Activated CD4-positive, alpha-beta T cell treated with anti-CD3 and anti-CD28 coated beads, Interleukin-2, amount 50 U/mL, for 48 hours (primary cell): ENCODE data around the gene CDC45.
"Not testable (repeated sequence)": the region's sequence is repeated elsewhere in the genome, so short reads cannot be mapped to it uniquely, and the experiment has no call there.

ENCODE experiments used
- DNase-seq, 2 experiments: peaks; one replicate each; pipeline ENCODE4 v3.0.0-alpha.2; 2020

Gene CDC45

DNA sequence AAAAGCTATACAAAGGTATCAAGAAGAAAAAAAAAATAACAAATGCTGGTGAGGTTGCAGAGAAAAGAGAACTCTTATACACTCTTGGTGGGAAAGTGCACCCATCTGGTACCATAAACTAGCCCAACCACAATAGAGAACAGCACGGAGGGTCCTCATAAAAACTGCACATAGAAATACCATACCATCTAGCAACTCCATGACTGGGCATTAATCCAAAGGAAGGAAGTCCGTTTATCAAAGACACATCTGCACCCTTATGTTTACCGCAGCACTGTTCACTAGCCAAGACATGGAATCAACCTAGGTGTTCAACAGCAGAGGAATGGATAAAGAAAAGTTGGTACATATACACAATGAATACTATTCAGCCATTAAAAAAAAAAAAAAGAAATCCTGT lies 55.3 kb downstream of the CDC45 start:
- no peak for DNase-seq

DNA sequence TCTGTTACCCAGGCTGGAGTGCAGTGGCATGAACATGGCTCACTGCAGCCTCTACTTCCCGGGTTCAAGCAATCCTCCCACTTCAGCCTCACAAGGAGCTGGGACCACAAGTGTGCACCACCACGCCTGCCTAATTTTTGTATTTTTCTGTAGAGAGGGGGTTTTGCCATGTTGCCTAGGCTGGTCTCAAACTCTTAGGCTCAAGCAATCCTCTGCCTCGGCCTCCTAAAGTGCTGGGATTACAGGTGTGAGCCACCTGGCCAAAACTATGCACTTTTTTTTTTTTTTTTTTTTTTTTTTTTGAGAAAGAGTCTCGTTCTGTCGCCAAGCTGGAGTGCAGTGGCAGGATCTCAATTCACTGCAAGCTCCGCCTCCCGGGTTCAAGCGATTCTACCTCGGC lies 56.8 kb downstream of the CDC45 start:
- no peak for DNase-seq

DNA sequence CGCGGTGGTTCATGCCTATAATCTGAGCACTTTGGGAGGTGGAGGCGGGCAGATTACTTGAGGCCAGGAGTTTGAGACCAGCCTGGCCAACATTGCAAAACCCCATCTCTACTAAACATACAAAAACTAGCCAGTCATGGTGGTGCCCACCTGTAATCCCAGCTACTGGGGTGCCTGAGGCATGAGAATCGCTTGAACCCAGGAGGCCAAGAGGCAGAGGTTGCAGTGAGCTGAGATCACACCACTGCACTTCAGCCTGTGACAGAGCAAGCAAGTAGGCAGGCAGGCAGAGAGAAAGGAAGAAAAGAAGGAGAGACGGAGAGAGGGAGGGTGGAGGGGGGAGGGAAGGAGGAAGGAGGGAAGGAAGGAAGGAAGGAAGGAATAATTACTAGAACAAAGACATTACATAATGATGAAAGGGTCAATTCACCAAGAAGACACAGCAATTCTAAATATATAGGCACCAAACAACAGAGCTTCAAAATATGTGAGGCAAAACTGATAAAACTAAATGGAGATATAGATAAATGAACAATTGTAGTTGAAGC lies 58.3 kb downstream of the CDC45 start:
- no peak for DNase-seq

DNA sequence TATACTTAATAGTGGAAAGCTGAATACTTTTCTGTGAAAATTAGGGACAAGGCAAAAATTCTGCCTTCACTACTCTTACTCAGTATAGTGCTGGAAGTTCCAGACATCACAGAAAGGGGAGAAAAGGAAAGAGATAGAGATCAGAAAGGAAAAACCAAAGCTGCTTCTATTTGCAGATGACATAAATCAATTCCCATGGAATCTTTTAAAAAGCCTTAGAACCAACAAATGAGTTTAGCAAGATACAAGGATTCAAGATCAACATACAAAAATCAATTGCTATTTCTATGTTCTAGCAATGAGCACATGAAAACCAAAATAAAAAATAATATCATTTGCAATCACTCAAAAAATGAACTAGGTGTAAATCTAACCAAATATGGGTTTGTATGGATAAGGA lies 60.7 kb downstream of the CDC45 start:
- DNase-seq, result no peak

DNA sequence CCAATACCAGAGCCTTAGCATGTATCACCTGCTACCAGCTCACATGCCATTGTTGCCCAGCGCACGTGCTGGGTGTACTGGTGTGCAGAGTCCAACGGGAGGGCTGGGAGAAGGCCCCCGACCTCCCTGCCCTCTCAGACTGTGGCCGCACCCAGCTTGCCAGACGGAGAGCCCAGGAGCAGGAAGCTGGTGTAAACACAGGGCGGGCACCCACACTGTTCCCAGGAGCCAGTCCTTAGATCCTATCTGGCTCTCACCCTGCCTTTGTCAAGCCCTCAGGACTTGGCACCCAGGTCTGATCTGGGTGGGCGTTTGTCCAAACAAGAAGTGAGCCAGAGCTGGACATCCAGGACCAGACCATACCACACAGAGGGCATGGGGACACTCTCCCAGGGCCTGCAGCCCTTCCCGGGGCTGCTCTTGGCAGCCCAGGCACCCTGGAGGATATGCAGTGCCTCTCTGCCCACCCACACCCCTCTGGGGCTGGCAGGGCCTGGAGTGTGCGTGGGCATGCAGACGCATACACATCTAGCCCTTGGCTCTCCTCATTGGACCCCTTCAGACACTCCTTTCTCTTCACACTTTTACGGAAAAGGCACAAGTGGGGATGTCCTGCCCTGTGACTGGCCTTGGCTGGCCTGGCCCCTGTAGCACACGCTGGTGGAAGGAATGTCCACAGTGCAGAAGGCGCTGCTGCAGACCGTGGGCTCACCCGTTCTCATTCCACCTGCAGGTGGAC lies 64.4 kb downstream of the CDC45 start:
- no peak for DNase-seq

DNA sequence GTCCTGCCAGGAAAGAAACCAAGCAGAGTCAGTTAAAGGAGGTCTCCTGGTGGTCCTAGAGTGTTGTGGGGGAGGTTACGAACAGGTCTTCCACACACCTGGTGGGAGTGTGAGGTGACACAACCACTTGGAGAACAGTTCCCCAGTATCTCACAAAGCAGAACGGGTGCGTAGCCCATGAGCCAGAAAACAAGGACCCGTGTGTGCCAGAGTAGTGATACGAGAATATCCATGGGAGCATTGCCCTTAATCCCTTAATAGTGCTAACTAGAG lies 66.2 kb downstream of the CDC45 start:
- no peak for DNase-seq

DNA sequence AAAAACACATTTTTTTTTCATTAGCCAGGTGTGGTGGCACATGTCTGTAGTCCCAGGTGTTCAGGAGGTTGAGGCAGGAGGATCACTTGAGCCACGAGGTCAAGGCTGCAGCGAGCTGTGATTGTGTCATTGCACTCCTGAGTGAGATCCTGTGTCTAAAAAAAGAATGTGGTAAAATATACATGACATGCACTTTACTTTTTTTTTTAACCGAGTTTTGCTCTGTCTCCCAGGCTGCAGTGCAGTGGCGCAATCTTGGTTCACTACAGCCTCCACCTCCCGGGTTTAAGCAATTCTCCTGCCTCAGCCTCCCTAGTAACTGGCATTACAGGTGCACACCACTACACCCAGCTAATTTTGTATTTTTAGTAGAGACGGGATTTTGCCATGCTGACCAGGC lies 67.0 kb downstream of the CDC45 start:
- DNase-seq, result no peak

DNA sequence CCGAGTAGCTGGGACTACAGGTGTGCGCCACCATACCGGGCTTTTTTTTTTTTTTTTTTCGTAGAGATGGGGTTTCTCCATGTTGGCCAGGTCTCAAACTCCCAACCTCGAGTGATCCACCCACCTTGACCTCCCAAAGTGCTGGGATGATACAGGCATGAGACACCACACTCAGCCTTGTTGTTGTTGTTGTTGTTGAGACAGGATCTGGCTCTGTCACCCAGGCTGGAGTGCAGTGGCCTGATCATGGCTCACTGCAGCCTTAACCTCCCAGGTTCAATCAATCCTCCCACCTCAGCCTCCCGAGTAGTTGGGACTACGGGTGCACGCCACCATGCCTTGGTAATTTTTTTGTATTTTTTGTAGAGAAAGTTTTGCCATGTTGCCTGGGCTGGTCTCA lies 67.9 kb downstream of the CDC45 start:
- DNase-seq, result no peak

DNA sequence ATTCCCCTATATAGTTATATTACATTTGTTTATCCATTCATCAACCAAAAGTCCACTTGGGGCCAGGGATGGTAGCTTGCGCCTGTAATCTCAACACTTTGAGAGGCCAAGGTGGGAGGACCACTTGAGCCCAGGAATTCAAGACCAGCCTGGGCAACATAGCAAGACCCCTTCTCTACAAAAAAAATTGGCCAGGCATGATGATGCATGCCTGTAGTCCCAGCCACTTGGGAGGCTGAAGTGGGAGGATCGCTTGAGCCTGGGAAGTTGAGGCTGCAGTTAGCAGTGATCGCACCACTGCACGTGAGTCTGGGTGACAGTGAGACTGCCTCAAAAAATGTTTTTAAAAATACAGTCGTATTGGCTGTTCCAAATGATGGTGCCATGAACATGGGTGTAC lies 68.7 kb downstream of the CDC45 start:
- DNase-seq, result not testable (repeated sequence)

DNA sequence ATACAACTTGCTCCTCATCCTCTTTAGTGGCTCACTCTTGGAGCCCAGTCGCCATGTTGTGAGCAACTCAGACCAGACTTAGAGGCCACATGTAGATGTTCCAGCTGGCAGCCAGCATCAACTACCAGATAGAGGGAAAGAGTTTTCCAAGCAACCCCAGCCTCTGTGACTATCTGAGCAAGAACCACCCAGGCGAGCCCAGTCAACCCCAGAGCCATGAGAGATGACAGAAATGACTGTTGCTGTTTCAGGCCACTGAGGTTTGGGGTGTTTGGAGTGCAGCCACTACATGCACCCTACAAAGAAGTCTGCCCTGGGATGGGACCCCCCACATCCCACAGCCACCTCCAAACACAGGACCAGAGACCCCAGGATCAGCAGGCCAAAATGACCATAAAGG lies 69.2 kb downstream of the CDC45 start:
- no peak for DNase-seq

DNA sequence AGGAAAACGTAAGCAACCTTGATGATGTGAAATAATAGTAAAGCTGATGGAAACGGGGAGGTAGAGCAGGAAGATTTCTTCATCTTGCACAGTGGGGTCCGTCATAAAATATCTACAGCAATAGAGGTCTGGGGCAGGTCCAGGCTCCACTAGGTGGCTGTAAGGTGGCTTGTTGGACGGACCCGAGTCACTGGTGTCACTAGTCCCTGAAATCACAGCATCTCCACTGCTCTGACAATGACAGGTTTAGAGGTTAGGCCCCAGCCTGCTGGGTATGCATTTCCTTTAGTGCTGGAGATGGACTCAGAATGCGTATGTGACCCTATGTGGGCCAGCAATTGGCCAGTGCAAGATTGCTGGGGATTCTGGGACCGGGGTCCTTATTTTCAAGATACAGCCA lies 69.7 kb downstream of the CDC45 start:
- no peak for DNase-seq

DNA sequence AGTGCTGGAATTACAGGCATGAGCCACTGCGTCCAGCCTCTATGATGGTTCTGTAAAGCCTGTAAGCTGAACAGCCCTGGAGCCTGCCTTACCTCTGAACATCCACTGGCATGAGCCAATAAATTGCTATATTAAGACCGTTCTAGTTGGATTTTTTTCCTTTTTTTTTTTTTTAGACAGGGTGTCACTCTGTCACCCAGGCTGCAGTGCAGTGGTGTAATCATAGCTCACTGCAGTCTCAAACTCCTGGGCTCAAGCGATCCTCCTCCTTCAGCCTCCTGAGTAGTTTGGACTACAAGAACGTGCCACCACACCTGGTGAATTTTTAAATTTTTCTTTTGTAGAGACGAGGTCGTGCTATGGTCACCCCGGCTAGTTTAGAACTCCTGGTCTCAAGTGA lies 70.7 kb downstream of the CDC45 start:
- DNase-seq, result no peak

DNA sequence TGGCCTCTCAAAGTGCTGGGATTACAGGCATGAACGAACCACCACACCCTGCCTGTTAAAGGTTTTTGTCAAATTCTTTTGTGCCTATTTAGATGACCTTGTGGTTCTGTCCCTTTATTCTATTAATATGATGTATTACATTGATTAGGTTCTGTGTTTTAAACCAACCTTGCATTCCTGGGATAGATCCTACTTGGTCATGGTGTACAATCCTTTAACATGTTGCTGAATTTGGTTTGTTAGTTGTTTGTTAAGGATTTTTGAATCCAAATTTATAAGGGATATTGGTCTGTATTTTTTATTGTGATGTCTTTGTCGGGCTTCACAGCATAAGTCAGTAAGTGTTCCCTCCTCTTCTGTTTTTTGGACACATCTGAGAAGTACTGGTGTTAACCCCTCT lies 73.5 kb downstream of the CDC45 start:
- DNase-seq, result no peak

DNA sequence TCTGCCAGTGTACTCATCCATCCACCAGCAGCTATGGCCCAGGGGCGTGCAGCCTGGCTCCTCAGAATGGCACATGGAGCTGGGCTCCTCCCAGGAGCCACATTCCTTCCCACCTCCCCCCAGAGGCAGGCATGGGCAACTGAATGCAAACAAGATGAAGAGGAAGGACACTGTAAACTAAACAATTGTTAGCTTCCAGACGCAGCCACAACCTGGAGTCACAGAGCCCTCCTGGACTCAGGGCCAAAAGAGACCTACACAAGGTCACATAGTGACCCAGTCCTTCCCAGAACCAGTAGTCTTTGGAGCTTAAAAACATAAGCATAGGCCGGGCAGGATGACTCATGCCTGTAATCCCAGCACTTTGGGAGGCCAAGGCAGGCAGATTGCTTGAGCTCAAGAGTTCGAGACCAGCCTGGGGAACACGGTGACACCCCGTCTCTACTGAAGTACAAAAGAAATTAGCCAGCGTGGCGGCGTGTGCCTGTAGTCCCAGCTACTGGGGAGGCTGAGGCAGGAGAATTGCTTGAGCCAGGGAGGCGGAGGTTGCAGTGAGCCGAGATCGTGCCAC lies 75.2 kb downstream of the CDC45 start:
- DNase-seq, result no peak

DNA sequence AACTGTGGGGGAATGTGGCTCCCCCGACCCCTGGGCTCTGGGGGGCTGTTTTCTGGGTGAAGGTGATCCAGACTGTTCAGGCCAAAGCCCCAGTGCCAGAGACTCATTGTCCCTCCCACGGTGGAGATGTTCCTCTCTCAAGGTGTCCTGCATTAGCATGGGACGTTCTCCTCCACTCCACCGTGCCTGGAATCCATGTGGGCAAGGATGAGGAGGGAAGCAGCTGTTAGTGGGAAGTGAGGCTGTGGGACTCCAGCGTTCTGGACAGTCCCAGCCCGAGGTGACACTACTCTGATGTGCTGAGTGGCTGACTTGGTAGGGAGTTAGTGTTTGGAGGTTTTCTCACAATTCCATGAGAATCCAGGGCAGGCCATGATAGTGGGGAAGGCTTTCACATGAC lies 75.9 kb downstream of the CDC45 start:
- no peak for DNase-seq

DNA sequence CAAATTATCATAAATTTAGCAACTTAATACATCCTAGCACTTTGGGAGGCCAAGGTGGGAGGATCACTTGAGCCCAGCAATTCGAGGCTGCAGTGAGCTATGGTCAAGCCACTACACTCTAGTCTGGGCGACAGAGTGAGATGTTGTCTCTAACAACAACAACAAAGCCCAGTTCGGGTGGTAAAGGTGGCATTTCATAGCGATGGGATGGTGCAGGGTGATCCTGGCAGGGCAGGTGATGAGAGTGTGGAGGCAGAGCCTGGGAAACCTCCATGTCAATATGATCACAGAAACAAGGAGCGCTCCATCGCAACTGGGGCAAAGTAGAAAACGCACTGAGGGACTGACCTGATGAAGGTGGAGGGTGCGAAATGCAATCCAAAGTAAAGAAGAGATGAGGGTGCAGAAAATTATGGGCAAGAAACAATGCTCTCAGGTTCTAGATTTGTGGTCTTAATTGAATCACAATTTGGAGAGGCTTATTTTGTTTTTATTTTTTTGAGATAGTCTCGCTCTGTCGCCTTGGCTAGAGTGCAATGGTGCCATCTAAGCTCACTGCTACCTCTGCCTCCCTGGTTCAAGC lies 77.3 kb downstream of the CDC45 start:
- DNase-seq, result no peak

DNA sequence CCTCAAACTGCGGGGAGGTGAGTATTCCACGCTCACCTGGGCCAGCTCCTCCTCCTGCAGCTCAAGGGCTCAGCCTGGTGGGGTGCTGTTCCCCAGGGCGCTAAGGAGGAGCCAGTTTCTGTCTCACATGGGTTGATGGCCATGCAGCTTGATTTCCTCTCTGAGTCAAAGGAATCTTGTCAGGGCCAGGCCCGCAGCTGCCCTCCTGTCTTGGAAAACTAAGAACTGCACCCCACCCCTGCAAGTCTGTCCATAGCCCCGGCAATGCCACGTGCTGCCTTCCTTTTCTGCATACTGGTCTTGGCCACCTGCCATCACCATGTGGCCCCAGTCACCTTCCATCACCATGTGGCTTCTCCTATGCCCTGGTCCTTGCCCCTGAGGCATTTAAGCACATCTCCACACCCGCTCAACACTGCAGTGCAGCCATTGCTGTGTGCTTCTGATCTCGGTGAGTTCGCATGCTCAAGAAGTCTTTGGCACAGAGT lies 79.6 kb downstream of the CDC45 start:
- DNase-seq, result no peak

DNA sequence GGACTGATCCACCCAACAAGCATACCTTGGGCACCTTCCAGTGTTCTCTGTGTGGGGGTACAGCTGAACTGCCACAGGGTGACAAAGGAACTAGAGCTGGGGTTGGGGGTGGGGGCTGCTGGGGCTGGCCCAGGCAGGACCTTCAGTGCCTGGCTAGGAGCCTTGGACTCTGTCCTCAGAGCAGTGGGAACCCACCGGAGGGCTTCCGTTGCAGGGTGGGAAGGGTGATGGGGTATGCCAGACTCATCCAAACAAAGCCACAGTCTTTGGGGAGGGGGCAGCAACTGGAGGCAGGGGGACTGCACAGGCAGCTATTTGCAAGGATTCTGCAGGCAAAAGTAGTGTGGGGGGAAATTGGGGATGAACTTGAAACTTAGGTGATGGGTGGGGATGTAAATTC lies 80.2 kb downstream of the CDC45 start:
- no peak for DNase-seq

DNA sequence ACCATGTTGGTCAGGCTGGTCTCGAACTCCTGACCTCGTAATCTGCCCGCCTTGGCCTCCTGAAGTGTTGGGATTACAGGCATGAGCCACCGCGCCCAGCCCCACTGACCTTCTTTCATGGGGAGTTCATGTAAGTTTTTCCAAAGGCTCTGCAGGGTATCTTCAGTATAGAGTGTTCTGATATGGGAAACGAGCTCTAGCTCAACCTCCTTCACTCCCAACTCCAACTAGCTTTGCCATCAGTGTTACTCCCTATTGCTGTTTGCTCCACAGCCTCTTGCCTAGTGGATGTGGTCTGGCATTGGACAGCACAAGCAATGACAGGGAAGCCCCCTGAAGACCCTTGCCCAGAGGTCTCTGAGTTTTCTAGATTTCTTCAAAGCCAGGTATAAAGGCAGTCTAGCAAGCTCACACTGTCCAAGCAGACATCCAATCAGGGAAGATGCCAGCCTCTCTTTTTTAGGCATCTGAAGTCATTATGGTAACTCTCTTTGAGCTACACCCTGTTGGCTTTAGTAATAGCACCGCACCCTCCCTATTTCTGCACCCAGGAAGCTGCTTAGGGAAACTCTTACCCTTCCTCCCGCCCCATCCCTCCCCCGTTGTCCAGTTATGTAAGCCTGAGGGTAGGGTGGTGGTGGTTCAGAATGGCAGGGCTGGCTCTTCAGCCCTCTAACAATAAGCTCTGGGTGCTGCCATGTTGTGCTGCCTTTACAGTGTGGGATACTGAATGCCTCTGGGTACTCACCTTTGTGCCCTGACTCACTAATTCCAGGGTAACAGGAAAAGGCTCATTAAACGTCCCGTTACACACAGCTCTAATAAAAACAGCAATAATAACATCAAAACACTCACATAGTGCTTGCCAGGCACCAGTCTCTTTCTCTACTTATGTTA lies 85.9 kb downstream of the CDC45 start:
- no peak for DNase-seq

DNA sequence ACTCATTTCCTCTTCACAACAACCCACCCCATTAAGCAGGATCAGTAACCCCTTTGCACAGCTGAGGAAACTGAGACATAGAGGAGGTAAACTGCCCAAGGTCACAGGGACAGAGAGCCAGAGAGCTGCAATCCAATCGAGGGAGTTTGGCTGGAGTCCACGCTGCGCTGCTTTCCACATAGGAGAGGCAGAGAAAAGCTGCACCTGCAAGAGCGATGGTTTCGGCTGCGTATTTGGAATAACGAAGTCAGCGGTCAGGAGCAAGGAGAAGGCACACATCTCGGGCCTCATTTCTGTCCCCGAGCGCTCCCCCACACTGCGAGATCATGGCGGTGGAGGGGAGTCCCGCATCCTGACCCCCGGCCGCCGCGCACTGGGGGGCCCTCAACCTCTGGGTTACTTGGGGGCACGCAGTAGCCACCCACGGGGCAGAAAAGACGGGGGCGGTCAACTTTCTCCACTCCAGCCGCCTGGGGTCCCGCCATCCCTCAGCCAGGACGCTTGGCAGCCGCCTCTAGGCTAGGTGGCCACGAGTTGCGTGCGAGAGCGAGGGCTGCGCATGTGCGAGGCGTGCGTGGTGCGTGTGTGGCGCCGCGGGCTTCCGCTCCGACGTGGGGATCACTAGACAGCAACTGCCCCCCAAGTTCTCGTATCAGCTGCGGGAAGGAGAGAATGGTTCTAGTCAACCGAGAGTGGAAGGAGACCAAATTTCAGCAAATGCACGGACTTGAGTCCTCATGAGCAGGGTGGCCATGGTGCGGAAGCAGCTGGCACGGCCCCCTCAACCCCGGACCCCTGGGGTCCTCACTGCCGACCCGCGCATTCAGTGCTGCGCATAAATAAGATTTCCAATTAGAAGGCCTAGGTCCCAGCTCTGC lies 86.8 kb downstream of the CDC45 start:
- DNase-seq, result no peak

DNA sequence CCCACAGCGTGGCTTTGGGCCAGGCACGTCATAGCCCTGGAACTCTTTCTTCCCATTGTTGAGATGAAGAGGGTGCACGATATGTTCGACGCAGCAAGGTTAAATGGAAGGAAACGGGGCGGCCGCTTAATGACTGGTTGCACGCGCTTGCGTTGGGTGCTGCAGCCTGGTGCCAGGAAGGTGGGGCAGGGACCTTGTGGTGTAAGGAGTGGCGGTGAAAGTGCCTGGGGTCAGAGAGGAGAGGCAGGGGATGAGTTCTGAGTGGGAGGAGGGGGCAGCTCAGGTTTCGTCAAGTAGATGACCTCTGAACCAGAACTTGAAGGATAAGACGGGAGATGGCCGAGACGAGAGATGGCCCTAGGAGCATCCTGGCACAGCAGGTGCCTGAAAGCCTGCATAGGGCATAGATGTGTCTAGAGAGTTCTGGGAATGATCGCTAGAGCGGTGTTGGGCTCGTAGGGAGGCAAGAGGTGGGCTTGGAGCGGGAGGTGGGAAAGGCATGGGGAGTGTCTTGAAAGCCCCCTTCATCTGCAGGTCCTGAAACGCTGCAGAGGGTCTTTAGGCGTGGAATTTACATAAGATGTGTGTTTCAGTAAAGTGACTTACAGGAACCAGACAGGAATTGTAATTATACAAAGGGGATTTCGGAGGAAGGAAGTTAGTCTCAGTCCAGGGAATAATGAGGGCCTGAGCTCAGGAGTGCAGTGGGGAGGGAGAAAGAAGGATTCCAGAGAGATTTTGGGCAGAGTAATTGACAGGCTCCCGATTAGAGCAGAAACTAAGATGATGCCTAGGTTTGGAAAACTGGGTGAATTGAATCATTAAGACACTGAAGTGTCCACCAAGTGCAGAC lies 87.7 kb downstream of the CDC45 start:
- DNase-seq, result no peak
